D721Med (cell line): ENCODE results near the gene IQCH.

ENCODE experiments used
- DNase-seq: peaks from one replicate; pipeline ENCODE4 v3.0.0; 2011; ENCODE audit warnings: low spot score; ENCODE audit not compliant: insufficient read length
- FAIRE-seq: peaks from 2 replicates; lab custom pipeline; 2011; peaks lifted over from hg19 to GRCh38; lab: Jason Lieb, UNC
- CTCF ChIP-seq: IDR thresholded peaks from 2 replicates; pipeline ENCODE4 v1.5.1; 2012; ENCODE audit warnings: mild to moderate bottlenecking, control low read depth; ENCODE audit not compliant: insufficient read depth; ENCODE audit errors: missing control alignments

IQCH gene

DNA sequence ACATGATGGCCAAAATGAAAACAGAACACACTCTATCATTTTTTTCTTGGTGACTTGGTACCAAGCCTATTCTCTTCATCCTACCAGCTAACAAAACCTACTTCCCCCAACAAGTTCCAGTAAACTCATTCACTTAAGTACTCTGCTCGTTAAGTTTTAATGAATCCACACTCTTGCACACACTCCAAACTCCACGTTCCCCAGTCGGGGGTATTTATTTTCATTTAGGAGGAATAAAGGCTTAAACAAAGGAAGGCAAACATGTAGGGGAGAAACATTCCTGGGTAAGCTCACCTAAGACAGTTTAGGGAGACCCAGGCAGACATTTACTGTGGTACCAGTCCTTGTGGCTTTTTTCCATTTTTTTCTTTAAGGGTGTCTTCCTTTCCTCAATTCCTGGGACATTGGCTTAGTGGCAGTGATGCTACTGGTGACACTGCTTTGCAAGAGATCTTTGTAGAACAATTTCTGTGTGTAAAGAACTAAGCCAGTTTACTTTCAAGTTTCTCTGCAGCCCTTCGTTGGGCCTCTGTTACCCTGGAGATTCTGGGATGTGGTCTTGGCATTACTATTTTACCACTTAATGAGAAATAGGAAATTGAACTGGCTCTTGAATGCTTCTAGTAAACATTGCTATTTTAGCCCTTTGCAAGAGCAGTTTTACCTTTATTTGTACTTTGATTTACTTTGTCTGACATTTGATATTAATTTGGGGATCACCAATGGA, 149.0 kb downstream of the IQCH start:
- DNase-seq (no peak), FAIRE-seq (no peak)
- TF ChIP-seq CTCF = no peak

GRCh38 chr15:67405208-67406191, 150.9 kb downstream of the IQCH start:
- FAIRE-seq = no peak
- DNase-seq = no peak
- TF ChIP-seq CTCF = no peak

DNA sequence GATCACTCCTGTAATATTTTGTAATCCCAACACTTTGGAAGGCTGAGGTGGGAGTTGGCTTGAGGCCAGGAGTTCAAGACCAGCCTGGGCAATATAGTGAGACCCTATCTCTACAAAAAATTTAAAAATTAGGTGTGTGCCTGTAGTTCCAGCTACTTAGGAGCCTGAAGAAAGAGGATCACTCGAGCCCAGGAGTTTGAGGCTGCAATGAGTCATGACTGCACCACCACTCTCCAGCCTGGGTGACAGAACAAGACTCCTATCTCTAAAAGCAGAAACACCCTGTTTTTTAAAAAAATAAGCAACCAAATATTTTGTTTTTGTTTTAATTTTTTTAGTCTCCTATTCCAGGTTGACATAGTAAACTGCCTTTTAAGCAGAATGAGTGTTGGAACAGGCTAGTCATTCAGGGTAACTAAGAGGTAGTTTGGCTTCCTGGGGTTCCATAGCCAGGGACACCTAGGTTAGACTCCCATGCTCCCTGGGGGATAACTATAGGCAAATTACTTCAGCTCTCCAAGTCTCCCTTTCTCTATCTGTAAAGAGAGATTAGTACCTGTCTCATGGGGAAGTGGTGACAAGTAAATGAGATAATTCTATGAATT, 151.8 kb downstream of the IQCH start:
- no peak for TF ChIP-seq CTCF
- FAIRE-seq (no peak), DNase-seq (no peak)

DNA sequence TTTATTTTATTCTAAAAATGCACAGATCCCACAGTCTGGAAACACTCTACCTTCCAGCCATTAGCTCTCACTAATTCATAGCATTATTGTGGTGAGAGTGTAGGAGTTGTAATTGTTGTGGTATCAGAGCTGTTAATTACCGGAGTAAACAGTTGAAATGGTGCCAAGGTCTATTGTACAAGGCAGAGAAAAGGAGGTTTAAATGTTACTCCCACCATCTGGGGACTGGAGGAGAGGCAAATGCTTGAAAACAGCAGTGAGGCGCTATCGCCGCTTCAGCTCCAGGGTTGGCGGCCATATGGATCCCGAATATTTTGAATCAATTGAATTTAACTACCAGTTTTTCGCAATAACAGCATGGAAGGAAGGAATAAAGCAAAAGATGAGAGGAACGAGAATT, 153.2 kb downstream of the IQCH start:
- TF ChIP-seq CTCF = no peak
- DNase-seq = no peak
- no peak for FAIRE-seq

GRCh38 chr15:67409175-67409574, 154.6 kb downstream of the IQCH start:
- TF ChIP-seq CTCF = no peak
- FAIRE-seq (no peak), DNase-seq (no peak)

- FAIRE-seq (no peak), DNase-seq (no peak)
- TF ChIP-seq CTCF = no peak
Observed at GRCh38 chr15:67411486-67411885, 156.9 kb downstream of the IQCH start.
